Lung (tissue), 12 donors: ENCODE data around the gene BDP1. TPM values are rescaled to one million over a fixed set of nuclear protein-coding genes. Genes with fewer than 3 reads are reported as not detected.
"Not testable (repeated sequence)": the region's sequence is repeated elsewhere in the genome, so short reads cannot be mapped to it uniquely, and the experiment has no call there.

Experiments used
- ATAC-seq: fragments of 200-7000 bp; cut with Tn5 transposase; one replicate; pipeline ENCODE4 v1.9.1; 2020; ENCODE audit warnings: moderate number of reproducible peaks; ENCODE audit not compliant: insufficient read depth, low FRiP score
- DNase-seq, 3 donors: peaks; one replicate each; pipeline ENCODE4 v3.0.0-alpha.2; 2013 to 2017
- H3K27ac ChIP-seq, 2 donors: one replicate each; pipeline ENCODE4 v1.5.1; 2013; ENCODE audit warnings: mild to moderate bottlenecking in 2 of 2, moderate library complexity in 2 of 2, control low read depth in 1 of 2, inconsistent platforms in 1 of 2, low read depth in 1 of 2, low read length in 1 of 2
- H3K27me3 ChIP-seq, 3 donors: one replicate each; pipeline ENCODE4 v1.5.1; 2013; ENCODE audit warnings: low read length in 2 of 3; ENCODE audit not compliant: control insufficient read depth in 3 of 3, insufficient read depth in 3 of 3
- H3K36me3 ChIP-seq, 4 donors: one replicate each; pipeline ENCODE4 v1.5.1; 2013; ENCODE audit warnings: low read length in 4 of 4, mild to moderate bottlenecking in 1 of 4, moderate library complexity in 1 of 4; ENCODE audit not compliant: control insufficient read depth in 4 of 4, insufficient read depth in 4 of 4
- H3K4me1 ChIP-seq, 5 donors: one replicate each; pipeline ENCODE4 v1.5.1; 2013; ENCODE audit warnings: low read length in 5 of 5, mild to moderate bottlenecking in 2 of 5, moderate library complexity in 1 of 5; ENCODE audit not compliant: control insufficient read depth in 5 of 5, insufficient read depth in 5 of 5
- H3K4me3 ChIP-seq: one replicate; pipeline ENCODE4 v1.5.1; 2013; ENCODE audit warnings: mild to moderate bottlenecking, control low read depth, moderate library complexity
- H3K9ac ChIP-seq, 2 donors: one replicate each; pipeline ENCODE4 v1.5.1; 2013; ENCODE audit warnings: low read length in 2 of 2, control low read depth in 1 of 2; ENCODE audit not compliant: insufficient read depth in 1 of 2
- H3K9me3 ChIP-seq, 4 donors: one replicate each; pipeline ENCODE4 v1.5.1; 2013; ENCODE audit warnings: low read length in 3 of 4, mild to moderate bottlenecking in 1 of 4, moderate library complexity in 1 of 4; ENCODE audit not compliant: control insufficient read depth in 4 of 4, insufficient read depth in 3 of 4
- WGBS, 2 donors: extraction: QIAGEN DNeasy Blood & Tissue Kit; methylation state at CpG; one replicate each; pipeline ENCODE4 v1.1.7; 2013; 5-methylcytosine and 5-hydroxymethylcytosine counted together
- polyA plus RNA-seq, 2 donors: library from polyadenylated mRNA; stranded (reverse); fragments of 200-250 nt; gene quantifications; one replicate each; pipeline ENCODE4 v1.2.1, GENCODE V29; 2013
- total RNA-seq, 2 donors: library from RNA; depleted of rRNA in 1 of 2; stranded (reverse); fragments of >200 nt in 1 of 2; gene quantifications; one replicate each; pipeline ENCODE4 v1.2.1, GENCODE V29; 2014 to 2021
- TF ChIP-seq, protein P1 (sequence below): IDR thresholded peaks from 2 replicates; pipeline ENCODE4 v1.5.1; 2012; ENCODE audit warnings: mild to moderate bottlenecking; ENCODE audit errors: control extremely low read depth, extremely low read depth
- donor health status: control.
- donor health status: control.
- donor health status: Bipolar disorder and iron deficiency.
- donor health status: healthy.
- donor health status: DM: yes; HTN: yes; CAD: no.

Gene BDP1
- total and polyA plus RNA-seq, 4 donors = 7.8 to 59.1 (median 18.1) TPM

DNA sequence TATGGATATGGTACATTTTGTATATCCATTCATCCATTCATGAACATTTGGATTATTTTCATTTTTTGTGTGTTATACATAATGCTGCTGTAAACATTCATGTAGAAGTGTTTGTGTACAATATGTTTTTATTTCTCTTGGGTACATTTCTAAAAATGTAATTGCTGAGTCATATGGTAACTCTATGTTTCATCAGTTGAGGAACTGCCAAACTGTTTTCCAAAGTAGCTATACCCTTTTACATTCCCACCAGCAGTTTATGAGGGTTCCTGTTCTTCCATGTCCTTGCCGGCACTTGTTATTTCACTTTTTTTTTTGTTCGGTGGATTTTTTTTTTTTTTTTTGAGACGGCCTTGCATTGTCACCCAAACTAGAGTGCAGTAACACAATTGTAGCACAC lies 77.7 kb downstream of the BDP1 start:
- H3K27me3 ChIP-seq = no peaks in the 10 kb centered on the region
- no peak for DNase-seq
- H3K4me3 ChIP-seq = no peak overlapping the region
- H3K9ac ChIP-seq = no peak overlapping the region
- H3K36me3 ChIP-seq = peaks cover 3 to 22% (median 12%) of the 10 kb centered on the region in 4 donors
- H3K9me3 ChIP-seq = no peaks in the 10 kb centered on the region
- WGBS, 2 donors = 58 to 79% methylated on average over 3 of the region's 3 CpGs
- H3K4me1 ChIP-seq = peaks cover 0 to 5% (median 0%) of the 10 kb centered on the region in 5 donors
- no peak for ATAC-seq
- TF ChIP-seq, protein P1, sequence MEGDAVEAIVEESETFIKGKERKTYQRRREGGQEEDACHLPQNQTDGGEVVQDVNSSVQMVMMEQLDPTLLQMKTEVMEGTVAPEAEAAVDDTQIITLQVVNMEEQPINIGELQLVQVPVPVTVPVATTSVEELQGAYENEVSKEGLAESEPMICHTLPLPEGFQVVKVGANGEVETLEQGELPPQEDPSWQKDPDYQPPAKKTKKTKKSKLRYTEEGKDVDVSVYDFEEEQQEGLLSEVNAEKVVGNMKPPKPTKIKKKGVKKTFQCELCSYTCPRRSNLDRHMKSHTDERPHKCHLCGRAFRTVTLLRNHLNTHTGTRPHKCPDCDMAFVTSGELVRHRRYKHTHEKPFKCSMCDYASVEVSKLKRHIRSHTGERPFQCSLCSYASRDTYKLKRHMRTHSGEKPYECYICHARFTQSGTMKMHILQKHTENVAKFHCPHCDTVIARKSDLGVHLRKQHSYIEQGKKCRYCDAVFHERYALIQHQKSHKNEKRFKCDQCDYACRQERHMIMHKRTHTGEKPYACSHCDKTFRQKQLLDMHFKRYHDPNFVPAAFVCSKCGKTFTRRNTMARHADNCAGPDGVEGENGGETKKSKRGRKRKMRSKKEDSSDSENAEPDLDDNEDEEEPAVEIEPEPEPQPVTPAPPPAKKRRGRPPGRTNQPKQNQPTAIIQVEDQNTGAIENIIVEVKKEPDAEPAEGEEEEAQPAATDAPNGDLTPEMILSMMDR = no peak
- H3K27ac ChIP-seq = peak overlapping the region in 1 of 2 donors; percentile 42

DNA sequence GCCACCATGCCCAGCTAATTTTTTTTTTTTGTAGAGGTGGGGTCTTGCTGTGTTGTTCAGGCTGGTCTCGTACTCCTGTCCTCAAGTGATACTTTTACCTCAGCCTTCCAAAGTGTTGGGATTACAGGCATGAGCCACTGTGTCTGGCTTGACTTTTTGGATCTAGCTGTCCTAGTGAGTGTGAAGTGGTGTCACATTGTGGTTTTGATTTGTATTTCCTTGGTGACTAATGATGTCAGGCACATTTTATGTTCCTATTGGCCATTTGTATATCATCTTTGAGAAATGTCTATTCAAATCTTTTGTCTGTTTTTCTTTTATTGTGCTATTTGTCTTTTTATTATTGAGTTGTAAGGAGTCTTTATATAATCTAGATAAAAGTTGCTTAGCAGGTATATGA lies 78.2 kb downstream of the BDP1 start:
- Histone ChIP-seq H3K27me3 (no peaks in the 10 kb centered on the region), H3K36me3 (peaks cover 3 to 22% (median 11%) of the 10 kb centered on the region in 4 donors), H3K27ac (peak overlapping the region in 1 of 2 donors; percentile 42), H3K4me1 (peaks cover 0 to 5% (median 0%) of the 10 kb centered on the region in 5 donors), H3K9ac (no peak overlapping the region), H3K4me3 (no peak overlapping the region), H3K9me3 (no peaks in the 10 kb centered on the region)
- ATAC-seq (no peak), DNase-seq (no peak)
- TF ChIP-seq, protein P1 = no peak
- WGBS, 2 donors = 96 to 100% methylated on average over 1 of the region's 1 CpG

DNA sequence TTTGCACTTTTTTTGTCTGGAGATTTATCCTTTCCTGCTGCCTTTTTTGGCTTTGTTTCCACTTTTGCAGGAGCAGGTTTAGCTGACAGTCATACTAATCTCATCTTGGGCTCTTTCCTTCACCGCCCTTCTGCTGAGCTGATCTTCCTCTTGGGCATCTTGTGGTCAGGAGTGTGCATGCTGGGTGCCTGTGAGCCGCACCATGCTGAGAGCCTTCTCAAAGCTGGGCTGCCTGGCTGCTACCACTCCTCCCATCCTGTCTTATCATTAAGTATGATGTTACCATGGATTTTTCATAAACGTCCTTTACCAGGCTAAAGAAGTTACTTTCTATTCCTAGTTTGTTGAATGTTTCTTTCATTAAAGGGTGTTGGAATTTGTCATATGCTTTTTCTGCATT lies 82.2 kb downstream of the BDP1 start:
- H3K4me3 ChIP-seq = no peak overlapping the region
- DNase-seq (no peak), ATAC-seq (no peak)
- TF ChIP-seq, protein P1 = no peak
- no peaks in the 10 kb centered on the region for H3K27me3 ChIP-seq
- no peak overlapping the region for H3K27ac ChIP-seq
- H3K36me3 ChIP-seq = peaks cover 6 to 27% (median 15%) of the 10 kb centered on the region in 4 donors
- 77 to 87% methylated on average over 3 of the region's 3 CpGs for WGBS, 2 donors
- no peak overlapping the region for H3K9ac ChIP-seq
- no peaks in the 10 kb centered on the region for H3K9me3 ChIP-seq
- H3K4me1 ChIP-seq = peaks cover 0 to 5% (median 0%) of the 10 kb centered on the region in 5 donors

DNA sequence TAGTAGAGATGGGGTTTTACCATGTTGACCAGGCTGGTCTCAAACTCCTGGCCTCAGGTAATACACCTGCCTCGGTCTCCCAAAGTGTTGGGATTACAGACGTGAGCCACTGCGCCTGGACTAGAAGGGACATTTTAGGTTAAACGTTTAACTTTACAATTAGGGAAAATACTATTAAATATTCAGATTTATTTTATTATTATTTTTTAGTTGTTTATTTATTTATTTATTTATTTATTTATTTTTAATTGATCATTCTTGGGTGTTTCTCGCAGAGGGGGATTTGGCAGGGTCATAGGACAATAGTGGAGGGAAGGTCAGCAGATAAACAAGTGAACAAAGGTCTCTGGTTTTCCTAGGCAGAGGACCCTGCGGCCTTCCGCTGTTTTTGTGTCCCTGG lies 95.4 kb downstream of the BDP1 start:
- not testable (repeated sequence) for H3K9ac ChIP-seq, H3K27me3 ChIP-seq, DNase-seq, H3K9me3 ChIP-seq, H3K4me1 ChIP-seq, H3K4me3 ChIP-seq, H3K27ac ChIP-seq, ATAC-seq
- 98% methylated on average over 7 of the region's 7 CpGs for WGBS, 2 donors
- H3K36me3 ChIP-seq = peaks cover 16 to 34% (median 26%) of the 10 kb centered on the region in 4 donors

DNA sequence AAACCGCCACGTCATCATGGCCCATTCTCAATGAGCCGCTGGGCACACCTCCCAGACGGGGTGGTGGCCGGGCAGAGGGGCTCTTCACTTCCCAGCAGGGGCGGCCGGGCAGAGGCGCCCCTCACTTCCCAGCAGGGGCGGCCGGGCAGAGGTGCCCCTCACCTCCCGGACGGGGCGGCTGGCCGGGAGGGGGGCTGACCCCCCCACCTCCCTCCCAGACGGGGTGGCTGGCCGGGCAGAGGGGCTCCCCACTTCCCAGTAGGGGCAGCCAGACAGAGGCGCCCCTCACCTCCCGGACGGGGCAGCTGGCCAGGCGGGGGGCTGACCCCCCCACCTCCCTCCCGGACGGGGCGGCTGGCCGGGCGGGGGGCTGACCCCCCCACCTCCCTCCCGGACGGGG lies 96.1 kb downstream of the BDP1 start:
- H3K4me3 ChIP-seq, DNase-seq, H3K4me1 ChIP-seq, H3K27me3 ChIP-seq, ATAC-seq, H3K9me3 ChIP-seq, H3K9ac ChIP-seq, H3K27ac ChIP-seq: not testable (repeated sequence)
- peaks cover 13 to 32% (median 25%) of the 10 kb centered on the region in 4 donors for H3K36me3 ChIP-seq
- WGBS, 2 donors = 96 to 98% methylated on average over 22 to 23 of the region's 27 CpGs

DNA sequence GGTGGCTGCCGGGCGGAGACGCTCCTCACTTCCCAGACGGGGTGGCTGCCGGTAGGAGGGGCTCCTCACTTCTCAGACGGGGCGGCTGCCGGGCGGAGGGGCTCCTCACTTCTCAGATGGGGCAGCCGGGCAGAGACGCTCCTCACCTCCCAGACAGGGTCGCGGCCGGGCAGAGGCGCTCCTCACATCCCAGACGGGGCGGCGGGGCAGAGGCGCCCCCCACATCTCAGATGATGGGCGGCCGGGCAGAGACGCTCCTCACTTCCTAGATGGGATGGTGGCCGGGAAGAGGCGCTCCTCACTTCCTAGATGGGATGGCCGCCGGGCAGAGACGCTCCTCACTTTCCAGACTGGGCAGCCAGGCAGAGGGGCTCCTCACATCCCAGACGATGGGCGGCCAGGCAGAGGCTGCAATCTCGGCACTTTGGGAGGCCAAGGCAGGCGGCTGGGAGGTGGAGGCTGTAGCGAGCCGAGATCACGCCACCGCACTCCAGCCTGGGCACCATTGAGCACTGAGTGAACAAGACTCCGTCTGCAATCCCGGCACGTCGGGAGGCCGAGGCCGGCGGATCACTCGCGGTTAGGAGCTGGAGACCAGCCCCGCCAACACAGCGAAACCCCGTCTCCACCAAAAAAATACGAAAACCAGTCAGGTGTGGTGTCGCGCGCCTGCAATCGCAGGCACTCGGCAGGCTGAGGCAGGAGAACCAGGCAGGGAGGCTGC lies 96.7 kb downstream of the BDP1 start:
- H3K4me3 ChIP-seq, H3K4me1 ChIP-seq, H3K27me3 ChIP-seq, H3K9me3 ChIP-seq, H3K9ac ChIP-seq, ATAC-seq, H3K27ac ChIP-seq, DNase-seq: not testable (repeated sequence)
- peaks cover 13 to 31% (median 26%) of the 10 kb centered on the region in 4 donors for H3K36me3 ChIP-seq
- WGBS, 2 donors = 95 to 96% methylated on average over 34 to 51 of the region's 53 CpGs
